ENCODE results near the gene MYO1C.
"Not testable (repeated sequence)": the region's sequence is repeated elsewhere in the genome, so short reads cannot be mapped to it uniquely, and the experiment has no call there.

MYO1C gene

GRCh38 chr17:1455797-1456599, 36.5 kb downstream of the MYO1C start, which contains the start of gene CRK:
TSS of gene CRK (minus strand) at chr17:1456232. CDS start at chr17:1456117, 115 bp downstream.
- DNase-seq, result peak; percentile 70

- DNase-seq, result no peak
Observed at GRCh38 chr17:1455291-1455796, 37.1 kb downstream of the MYO1C start.

- DNase-seq, result no peak
Observed at GRCh38 chr17:1454541-1454940, 37.9 kb downstream of the MYO1C start.

DNA sequence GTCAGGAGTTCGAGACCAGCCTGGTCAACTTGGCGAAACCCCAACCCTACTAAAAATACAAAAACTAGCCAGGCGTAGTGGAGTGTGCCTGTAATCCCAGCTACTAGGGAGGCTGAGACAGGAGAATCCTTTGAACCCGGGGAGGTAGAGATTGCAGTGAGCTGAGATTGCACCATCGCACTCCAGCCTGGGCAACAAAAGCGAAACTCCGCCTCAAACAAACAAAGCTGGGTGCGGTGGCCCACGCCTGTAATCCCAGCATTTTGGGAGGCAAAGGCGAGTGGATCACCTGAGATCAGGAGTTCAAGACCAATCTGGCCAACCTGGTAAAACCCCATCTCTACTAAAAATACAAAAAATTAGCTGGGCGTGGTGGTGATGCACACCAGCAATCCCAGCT, 38.8 kb downstream of the MYO1C start:
- not testable (repeated sequence) for DNase-seq

DNA sequence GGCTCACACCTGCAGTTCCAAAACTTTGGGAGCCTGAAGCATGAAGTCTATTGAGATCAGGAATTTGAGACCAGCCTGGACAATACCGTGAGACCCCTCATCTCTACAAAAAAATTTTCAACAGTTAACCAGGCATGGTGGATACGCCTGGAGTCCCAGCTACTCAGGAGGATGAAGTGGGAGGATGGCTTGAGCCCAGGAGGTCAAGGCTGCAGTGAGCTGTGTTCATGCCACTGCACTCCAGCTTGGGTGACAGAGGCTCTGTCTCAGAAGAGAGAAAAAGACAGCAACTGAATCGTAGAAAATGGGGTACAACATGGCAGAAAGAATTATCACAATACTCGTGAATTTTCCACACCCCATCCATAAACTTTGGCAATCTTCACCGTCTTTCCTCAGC, 39.6 kb downstream of the MYO1C start:
- no peak for DNase-seq

DNA sequence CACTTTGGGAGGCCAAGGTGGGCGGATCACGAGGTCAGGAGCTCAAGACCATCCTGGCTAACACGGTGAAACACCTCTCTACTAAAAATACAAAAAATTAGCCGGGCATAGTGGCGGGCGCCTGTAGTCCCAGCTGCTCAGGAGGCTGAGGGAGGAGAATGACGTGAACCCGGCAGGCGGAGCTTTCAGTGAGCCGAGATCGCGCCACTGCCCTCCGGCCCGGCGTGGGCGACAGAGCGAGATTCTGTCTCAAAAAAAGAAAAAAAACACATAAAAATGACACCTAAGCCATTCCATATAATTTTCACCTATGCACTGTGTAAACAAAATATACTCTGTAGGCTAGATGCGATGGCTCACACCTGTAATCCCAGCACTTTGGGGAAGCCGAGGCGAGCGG, 42.2 kb downstream of the MYO1C start:
- not testable (repeated sequence) for DNase-seq

GRCh38 chr17:1449412-1449967, 43.0 kb downstream of the MYO1C start:
- no peak for DNase-seq

- DNase-seq, result no peak
Observed at GRCh38 chr17:1447052-1447451, 45.4 kb downstream of the MYO1C start.

GRCh38 chr17:1446201-1446600, 46.3 kb downstream of the MYO1C start:
- no peak for DNase-seq

DNA sequence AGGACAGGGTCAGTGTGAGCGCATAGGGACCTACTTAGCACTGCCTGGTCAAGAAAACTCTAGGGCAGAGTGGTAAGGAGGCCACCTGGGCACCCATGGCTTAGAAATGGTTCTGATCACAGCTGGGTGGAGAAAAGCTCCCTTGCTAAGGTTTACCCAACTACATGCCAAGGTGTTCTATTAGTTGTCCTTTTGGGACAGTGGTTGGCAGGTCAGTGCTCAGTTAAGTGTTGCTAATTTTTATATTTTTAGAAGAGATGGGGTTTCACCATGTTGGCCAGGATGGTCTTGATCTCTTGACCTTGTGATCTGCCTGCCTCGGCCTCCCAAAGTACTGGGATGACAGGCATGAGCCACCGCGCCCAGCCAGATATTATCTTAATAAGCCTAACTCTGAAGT, 46.8 kb downstream of the MYO1C start:
- DNase-seq, result not testable (repeated sequence)

DNA sequence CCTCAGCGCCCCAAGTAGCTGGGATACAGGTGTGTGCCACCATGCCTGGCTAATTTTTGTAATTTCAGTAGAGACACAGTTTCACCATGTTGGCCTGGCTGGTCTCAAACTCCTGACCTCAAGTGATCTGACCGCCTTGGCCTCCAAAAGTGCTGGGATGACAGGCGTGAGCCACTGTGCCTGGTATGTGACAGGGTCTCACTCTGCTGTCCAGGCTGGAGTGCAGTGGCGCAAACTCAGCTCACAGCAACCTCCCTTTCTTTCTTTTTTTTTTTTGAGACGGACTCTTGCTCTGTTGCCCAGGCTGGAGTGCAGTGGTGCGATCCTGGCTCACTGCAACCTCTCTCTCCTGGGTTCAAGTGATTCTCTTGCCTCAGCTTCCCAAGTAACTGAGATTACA, 49.8 kb downstream of the MYO1C start:
- DNase-seq, result not testable (repeated sequence)

- no peak for DNase-seq
Observed at GRCh38 chr17:1442187-1442586, 50.3 kb downstream of the MYO1C start.

- no peak for DNase-seq
Observed at GRCh38 chr17:1440921-1441320, 51.6 kb downstream of the MYO1C start.

DNA sequence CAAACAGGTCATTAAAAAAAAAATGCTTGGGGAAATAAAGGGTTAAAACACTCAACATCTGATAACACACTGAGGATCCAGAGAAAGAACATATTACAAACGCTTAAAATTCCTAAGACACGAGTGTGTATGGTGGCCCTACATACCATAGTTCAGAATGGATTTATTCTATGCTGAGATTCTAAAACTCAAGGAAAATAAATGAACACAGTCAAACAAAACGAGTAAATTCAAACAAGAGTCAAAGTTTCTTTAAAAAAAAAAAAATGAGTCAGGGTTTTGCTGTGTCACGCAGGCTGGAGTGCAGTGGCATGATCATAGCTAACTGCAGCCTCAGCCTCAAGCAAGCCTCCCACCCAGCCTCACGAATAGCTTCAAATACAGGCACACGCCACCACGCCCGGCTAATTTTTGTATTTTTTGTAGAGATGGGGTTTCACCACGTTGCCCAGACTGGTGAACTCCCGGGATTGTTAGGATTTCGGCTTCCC, 53.8 kb downstream of the MYO1C start:
- no peak for DNase-seq

DNA sequence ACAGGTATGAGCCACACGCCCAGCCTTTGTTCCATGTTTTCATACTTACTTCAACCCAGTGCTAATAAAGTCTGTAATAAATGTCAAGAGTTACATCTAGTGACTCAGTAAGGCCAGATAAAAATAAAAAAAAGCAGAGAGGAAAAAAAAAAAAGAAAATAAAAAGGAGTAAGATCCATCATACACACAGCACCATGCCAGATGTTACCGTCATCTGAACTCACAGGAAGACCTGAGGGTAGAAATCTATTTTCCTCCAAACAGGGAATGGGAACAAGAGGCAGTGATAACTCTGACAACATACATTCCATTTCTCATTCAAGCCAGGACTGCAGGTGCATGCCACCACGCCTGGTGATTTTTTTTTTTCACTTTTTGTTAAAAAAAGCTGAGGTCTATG, 57.2 kb downstream of the MYO1C start:
- DNase-seq, result no peak

DNA sequence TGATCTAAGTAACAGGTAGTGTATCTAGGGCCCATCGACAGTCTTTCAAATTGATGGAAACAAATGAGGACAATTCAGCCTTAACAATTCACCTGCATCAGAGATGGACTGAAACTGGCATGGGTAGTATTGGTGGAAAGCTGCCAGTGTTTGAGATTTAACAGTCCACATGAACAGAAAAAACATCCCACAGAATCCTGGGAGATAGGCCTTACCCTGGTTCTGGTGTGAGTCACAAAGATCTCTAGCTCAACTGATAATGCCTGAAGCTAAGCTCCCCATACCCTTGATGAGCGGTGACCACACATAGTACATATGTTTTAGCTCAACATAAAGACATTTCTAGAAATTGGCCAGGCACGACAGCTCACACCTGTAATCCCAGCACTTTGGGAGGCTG, 58.3 kb downstream of the MYO1C start:
- DNase-seq, result no peak

DNA sequence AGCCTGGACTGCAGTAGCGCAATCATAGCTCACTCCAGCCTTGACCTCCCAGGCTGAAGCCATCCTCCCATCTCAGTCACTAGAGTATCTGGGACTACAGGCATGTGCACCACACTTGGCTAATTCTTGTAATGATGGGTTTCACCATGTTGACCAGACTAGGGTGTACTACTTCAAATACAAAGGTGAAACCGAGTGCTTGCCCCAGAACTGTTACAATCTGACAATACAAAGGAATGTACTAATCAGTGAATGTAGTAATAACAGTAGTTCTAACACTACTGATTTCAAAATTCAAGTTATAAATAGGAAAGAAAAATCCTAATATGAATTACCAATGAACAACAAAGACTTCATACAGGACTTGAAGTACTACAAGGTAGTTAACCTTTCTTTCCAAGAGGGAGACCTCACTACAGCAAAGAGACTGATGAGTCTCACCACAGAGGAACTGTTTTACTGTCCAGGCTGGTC, 60.8 kb downstream of the MYO1C start:
- no peak for DNase-seq

DNA sequence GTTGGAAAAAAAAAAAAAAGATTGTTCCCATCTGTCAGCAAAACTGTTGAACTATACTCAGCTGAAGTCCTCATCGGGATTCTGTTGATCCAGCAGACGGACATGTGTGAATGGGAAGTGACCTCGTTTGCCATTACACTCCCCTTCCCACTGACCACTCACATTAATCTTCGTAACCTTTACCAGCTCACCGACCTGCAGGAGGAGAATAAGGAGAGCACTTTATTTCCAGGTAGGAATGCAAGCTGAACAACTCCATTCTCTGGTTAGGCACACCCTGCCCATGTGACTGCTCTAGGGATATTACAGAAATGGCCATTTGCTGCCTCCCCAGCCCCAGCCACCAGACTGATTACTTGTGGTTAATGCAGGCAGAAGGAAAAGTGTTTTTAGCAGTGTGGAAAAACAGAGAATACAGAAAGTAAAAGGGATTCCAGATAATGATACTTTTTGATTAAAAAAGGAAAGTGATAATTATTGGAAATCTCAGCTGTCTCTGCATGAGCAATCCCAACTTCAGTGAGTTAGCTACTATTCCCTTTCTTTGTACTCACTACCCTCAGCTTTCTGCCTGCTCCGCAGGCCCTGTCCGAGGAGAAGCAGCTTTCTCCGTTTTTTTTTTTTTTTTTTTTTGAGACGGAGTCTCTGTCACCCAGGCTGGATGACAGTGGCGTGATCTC, 68.9 kb downstream of the MYO1C start:
- DNase-seq, result no peak

DNA sequence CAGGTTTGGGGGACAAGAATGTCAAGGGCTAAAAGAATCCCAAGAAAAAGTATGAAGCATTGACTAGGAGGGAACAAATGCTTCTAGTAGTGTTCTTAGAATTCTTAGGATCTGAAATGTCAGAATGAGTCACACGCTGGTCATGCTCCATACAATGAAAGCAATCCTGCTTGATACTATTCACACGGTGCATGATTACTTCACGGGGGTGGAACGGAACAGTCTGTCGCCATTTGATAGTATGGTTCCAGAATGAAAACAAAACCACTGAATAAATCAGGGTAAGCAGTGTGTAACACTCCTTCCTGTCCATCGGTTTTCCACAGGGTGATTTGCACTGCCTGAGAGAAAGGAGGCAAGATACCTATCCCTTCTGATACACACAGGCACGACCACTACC, 69.6 kb downstream of the MYO1C start:
- DNase-seq, result no peak

- no peak for DNase-seq
Observed at GRCh38 chr17:1421470-1421869, 71.0 kb downstream of the MYO1C start.

GRCh38 chr17:1420981-1421380, 71.5 kb downstream of the MYO1C start:
- no peak for DNase-seq

GRCh38 chr17:1420163-1420562, 72.3 kb downstream of the MYO1C start:
- no peak for DNase-seq

- not testable (repeated sequence) for DNase-seq
Observed at GRCh38 chr17:1418476-1418875, 74.0 kb downstream of the MYO1C start.

DNA sequence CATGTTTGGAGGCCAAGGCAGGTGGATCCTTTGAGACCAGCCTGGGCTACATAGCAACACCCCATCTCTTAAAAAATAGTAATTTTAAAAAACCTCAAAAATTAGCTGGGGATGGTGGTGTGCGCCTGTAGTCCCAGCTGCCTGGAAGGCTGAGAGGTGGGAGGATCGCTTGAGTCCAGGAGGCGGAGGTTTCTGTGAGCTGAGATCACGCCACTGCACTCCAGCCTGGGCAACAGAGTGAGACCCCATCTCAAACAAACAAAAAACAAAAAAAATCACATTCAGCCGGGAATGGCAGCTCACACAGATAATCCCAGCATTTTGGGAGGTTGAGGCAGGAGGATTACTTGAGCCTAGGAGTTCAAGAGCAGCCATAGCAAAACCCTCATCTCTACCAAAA, 76.1 kb downstream of the MYO1C start:
- DNase-seq, result no peak
